ENCODE data around the gene LST1. TPM values are rescaled to one million over a fixed set of nuclear protein-coding genes. Genes with fewer than 3 reads are reported as not detected.
A peak's percentile ranks its signal among the peaks of the same experiment; 100 is the strongest.

LST1 gene
- total and polyA plus RNA-seq, 2 of the 4 experiments (the other 2 are of a cell fraction) = not detected

- H3K4me1 ChIP-seq (ENCODE audit: control insufficient read depth, insufficient read depth, low read length) = peaks cover 4% of the 10 kb centered on the region; the same call in 1 of the 2 replicates
- H2AK5ac ChIP-seq (ENCODE audit: low read depth, low read length) = no peak overlapping the region
- no peak overlapping the region for H3K4ac ChIP-seq (ENCODE audit: low read depth, low read length)
- TF ChIP-seq CHD1 (IDR thresholded peaks at IDR 0.05; ENCODE audit: low read depth, low read length) (no peak), FOS (IDR thresholded peaks at IDR 0.05; ENCODE audit: low read depth, low read length) (no peak), CTCF (conservative IDR thresholded peaks at IDR 0.05; ENCODE audit: low read depth, low read length) (peak; percentile 29; the same call in 1 of the 2 replicates), USF2 (IDR thresholded peaks at IDR 0.05; ENCODE audit: low read depth, low read length) (no peak), BHLHE40 (IDR thresholded peaks at IDR 0.05; ENCODE audit: low read depth, low read length) (no peak), CEBPB (IDR thresholded peaks at IDR 0.05; ENCODE audit: low read depth, low read length) (no peak), RAD21 (IDR thresholded peaks at IDR 0.05; ENCODE audit: low read length) (no peak)
- H4K5ac ChIP-seq (ENCODE audit: low read depth, low read length) = no peak overlapping the region
- DNase-seq = no peak
- no TSS peak for BruUV-seq (replicated peaks)
- no peaks in the 10 kb centered on the region for H3K79me1 ChIP-seq (ENCODE audit: low read depth in 1 of 2, low read length in 2 of 2)
- no peaks in the 10 kb centered on the region for H3K36me3 ChIP-seq (ENCODE audit: control insufficient read depth, insufficient read depth, low read length)
- no peak overlapping the region for H3K27ac ChIP-seq (ENCODE audit: insufficient read depth, low read length)
- H3K9me1 ChIP-seq (ENCODE audit: insufficient read depth, low read length) = no peaks in the 10 kb centered on the region; the same call in 1 of the 2 replicates
- no peak overlapping the region for H3K14ac ChIP-seq (replicated peaks; ENCODE audit: low read depth, low read length)
- H3K56ac ChIP-seq (ENCODE audit: extremely low read depth, insufficient read depth, low read length) = no peak overlapping the region
- H4K20me1 ChIP-seq (ENCODE audit: insufficient read depth, low read length) = no peaks in the 10 kb centered on the region
- ATAC-seq (ENCODE audit: low read depth) = no peak
- POLR2A ChIA-PET (ENCODE audit: unreplicated experiment) = interaction anchor here (0.5 kb wide), 1 partner anchor 27 kb away, joined by 4 read pairs; no protein-coding TSS in a partner anchor
- no CpG with 5 or more reads among the region's 2 CpGs for WGBS, 2 experiments (ENCODE audit: extremely low coverage in 2 of 2, insufficient read length in 1 of 2)
- H3K9ac ChIP-seq (ENCODE audit: low read depth, low read length) = no peak overlapping the region
- H2AK9ac ChIP-seq (replicated peaks; ENCODE audit: low read depth, low read length, poor library complexity) = no peak overlapping the region
- no peak overlapping the region for H3K4me2 ChIP-seq (ENCODE audit: low read depth, low read length)
- no peak overlapping the region for H4K8ac ChIP-seq (ENCODE audit: low read depth in 2 of 2, low read length in 2 of 2)
- intact Hi-C loops (cut with micrococcal nuclease) (no loop called here), in situ Hi-C loops (cut with MboI; ENCODE audit: low sequenced_read_pairs) (no loop called here), dilution Hi-C loops (cut with HindIII; ENCODE audit: low sequenced_read_pairs, unreplicated experiment) (no loop called here)
- H2BK20ac ChIP-seq (ENCODE audit: low read depth, low read length) = no peak overlapping the region
- no peak overlapping the region for H4K91ac ChIP-seq (ENCODE audit: insufficient read depth, low read depth, low read length)
- no peak overlapping the region for H2BK5ac ChIP-seq (ENCODE audit: low read depth, low read length, poor library complexity, severe bottlenecking)
- H3K18ac ChIP-seq (ENCODE audit: low read depth, low read length) = no peak overlapping the region
- no peak overlapping the region for H2BK120ac ChIP-seq (ENCODE audit: low read depth, low read length)
- no peak overlapping the region for H2BK15ac ChIP-seq (ENCODE audit: low read depth, low read length)
- CTCF ChIA-PET = interaction anchor here (1.2 to 1.4 kb wide), 2 partner anchors 34 to 39 kb away, joined by 4 to 8 read pairs; partner anchors contain the start of genes ATP6V1G2 and NFKBIL1
- no peaks in the 10 kb centered on the region for H3K9me3 ChIP-seq (ENCODE audit: control insufficient read depth, insufficient read depth, low read length)
- H3K4me3 ChIP-seq (ENCODE audit: insufficient read depth, low read depth, low read length) = no peak overlapping the region
- H3K23ac ChIP-seq (ENCODE audit: low read depth, low read length) = no peak overlapping the region
- no peak overlapping the region for H2AFZ ChIP-seq (replicated peaks; ENCODE audit: low read length, poor library complexity)
- peaks cover 11% of the 10 kb centered on the region for H3K27me3 ChIP-seq (ENCODE audit: control insufficient read depth, insufficient read depth, low read length)
Measured at GRCh38 chr6:31585491-31585890, 586 bp upstream of the LST1 start.
